CD4-positive, CD25-positive, alpha-beta regulatory T cell (primary cell): ENCODE measurements around the gene CBFA2T2. TPM values are rescaled to one million over a fixed set of nuclear protein-coding genes. Genes with fewer than 3 reads are reported as not detected.

Source experiments
- ATAC-seq, 2 donors: fragments of 150-1000 bp; cut with Tn5 transposase; one replicate each; pipeline ENCODE4 v1.10.0; 2021; ENCODE audit warnings: low read depth in 2 of 2, moderate number of reproducible peaks in 2 of 2, moderate library complexity in 1 of 2
- DNase-seq, 3 donors: peaks; one replicate each; pipeline versions ENCODE4 v3.0.0 to v3.0.0-alpha.2; 2012 to 2022; ENCODE audit warnings: mixed read lengths in 1 of 3
- H3K27ac ChIP-seq: one replicate; pipeline ENCODE4 v1.7.0; 2013; ENCODE audit warnings: mild to moderate bottlenecking, low read length; ENCODE audit not compliant: insufficient read depth, poor library complexity, severe bottlenecking
- H3K27me3 ChIP-seq: one replicate; pipeline ENCODE4 v1.7.0; 2013; ENCODE audit warnings: low read length; ENCODE audit not compliant: control insufficient read depth, insufficient read depth
- H3K36me3 ChIP-seq: one replicate; pipeline ENCODE4 v1.7.0; 2013; ENCODE audit warnings: mild to moderate bottlenecking, low read length, moderate library complexity; ENCODE audit not compliant: control insufficient read depth, insufficient read depth
- H3K4me1 ChIP-seq: 2 replicates; pipeline ENCODE4 v1.7.0; 2013; ENCODE audit warnings: mild to moderate bottlenecking, low read length; ENCODE audit not compliant: insufficient read depth, control insufficient read depth, poor library complexity, severe bottlenecking
- H3K4me3 ChIP-seq: one replicate; pipeline ENCODE4 v1.7.0; 2013; ENCODE audit warnings: low read depth, mild to moderate bottlenecking, low read length, moderate library complexity
- H3K9me3 ChIP-seq, 2 experiments: 1 replicate in 1 of 2; 2 replicates in 1 of 2; pipeline ENCODE4 v1.7.0; 2013; ENCODE audit warnings: low read length in 2 of 2, mild to moderate bottlenecking in 1 of 2, moderate library complexity in 1 of 2; ENCODE audit not compliant: control insufficient read depth in 2 of 2
- H3K27ac Mint-ChIP-seq, 3 donors: one replicate each; pipeline ENCODE4 v1.8.0; 2020 to 2022; ENCODE audit warnings: mild to moderate bottlenecking in 3 of 3, mixed read lengths in 3 of 3, moderate library complexity in 2 of 3
- H3K27me3 Mint-ChIP-seq: one replicate; pipeline ENCODE4 v1.8.0; 2022; ENCODE audit warnings: mild to moderate bottlenecking, mixed read lengths
- H3K36me3 Mint-ChIP-seq: one replicate; pipeline ENCODE4 v1.8.0; 2020; ENCODE audit warnings: mixed read lengths
- H3K4me1 Mint-ChIP-seq, 4 donors: one replicate each; pipeline ENCODE4 v1.8.0; 2020 to 2022; ENCODE audit warnings: mixed read lengths in 4 of 4, mild to moderate bottlenecking in 1 of 4
- H3K4me3 Mint-ChIP-seq, 4 donors: one replicate each; pipeline ENCODE4 v1.8.0; 2020 to 2022; ENCODE audit warnings: mild to moderate bottlenecking in 4 of 4, mixed read lengths in 4 of 4, moderate library complexity in 3 of 4
- H3K9me3 Mint-ChIP-seq, 7 donors: one replicate each; pipeline ENCODE4 v1.8.0; 2020 to 2022; ENCODE audit warnings: mixed read lengths in 7 of 7, mild to moderate bottlenecking in 3 of 7, moderate library complexity in 2 of 7
- polyA plus RNA-seq, 4 donors: library from polyadenylated mRNA; unstranded; fragments of 300-500 nt; fragmentation: Illumina TruSeq; gene quantifications; one replicate each; pipeline ENCODE4 v1.2.3, GENCODE V29; 2021
- total RNA-seq: library from RNA; stranded (reverse); gene quantifications from one replicate; pipeline ENCODE4 v1.2.3, GENCODE V29; 2022

The CBFA2T2 gene
- total and polyA plus RNA-seq, 5 donors from 2014 or later, result 11.8 to 31.0 (median 14.0) TPM

GRCh38 chr20:33687370-33687915 is 197.5 kb downstream of the CBFA2T2 start:
- peaks cover 18% of the 10 kb centered on the region for H3K4me1 ChIP-seq
- peaks cover 0 to 39% (median 22%) of the 10 kb centered on the region in 4 donors for H3K4me1 Mint-ChIP-seq
- H3K9me3 ChIP-seq, result no peaks in the 10 kb centered on the region
- peak overlapping the region in 3 of 4 donors; percentile 58 to 85 (median 65) for H3K4me3 Mint-ChIP-seq
- no peaks in the 10 kb centered on the region for H3K36me3 ChIP-seq
- DNase-seq (no peak), ATAC-seq (no peak)
- H3K36me3 Mint-ChIP-seq, result no peaks in the 10 kb centered on the region
- H3K27me3 ChIP-seq, result no peaks in the 10 kb centered on the region
- no peaks in the 10 kb centered on the region for H3K27me3 Mint-ChIP-seq
- H3K27ac Mint-ChIP-seq, result peak overlapping the region in 1 of 3 donors; percentile 79
- no peak overlapping the region for H3K27ac ChIP-seq
- H3K9me3 Mint-ChIP-seq, result no peaks in the 10 kb centered on the region
- H3K4me3 ChIP-seq, result no peak overlapping the region

GRCh38 chr20:33687993-33688937 is 198.4 kb downstream of the CBFA2T2 start:
- Histone ChIP-seq H3K9me3 (no peaks in the 10 kb centered on the region), H3K27ac (no peak overlapping the region), H3K36me3 (no peaks in the 10 kb centered on the region), H3K4me1 (peaks cover 18% of the 10 kb centered on the region), H3K27me3 (no peaks in the 10 kb centered on the region), H3K4me3 (no peak overlapping the region)
- no peak for ATAC-seq
- H3K27ac Mint-ChIP-seq, result peak overlapping the region; percentile 45 to 78 (median 55)
- H3K4me1 Mint-ChIP-seq, result peaks cover 0 to 39% (median 22%) of the 10 kb centered on the region in 4 donors
- no peak for DNase-seq
- H3K4me3 Mint-ChIP-seq, result peak overlapping the region in 1 of 4 donors; percentile 41
- H3K27me3 Mint-ChIP-seq, result no peaks in the 10 kb centered on the region
- H3K36me3 Mint-ChIP-seq, result no peaks in the 10 kb centered on the region
- H3K9me3 Mint-ChIP-seq, result no peaks in the 10 kb centered on the region

GRCh38 chr20:33688938-33689424 is 199.1 kb downstream of the CBFA2T2 start:
- H3K4me1 ChIP-seq, result peaks cover 18% of the 10 kb centered on the region
- ATAC-seq (no peak), DNase-seq (no peak)
- no peaks in the 10 kb centered on the region for H3K27me3 Mint-ChIP-seq
- no peaks in the 10 kb centered on the region for H3K9me3 Mint-ChIP-seq
- no peaks in the 10 kb centered on the region for H3K27me3 ChIP-seq
- H3K27ac ChIP-seq, result no peak overlapping the region
- H3K27ac Mint-ChIP-seq, result peak overlapping the region; percentile 31 to 78 (median 66)
- H3K36me3 ChIP-seq, result no peaks in the 10 kb centered on the region
- H3K36me3 Mint-ChIP-seq, result no peaks in the 10 kb centered on the region
- H3K4me1 Mint-ChIP-seq, result peaks cover 0 to 39% (median 22%) of the 10 kb centered on the region in 4 donors
- H3K9me3 ChIP-seq, result no peaks in the 10 kb centered on the region
- no peak overlapping the region for H3K4me3 Mint-ChIP-seq
- H3K4me3 ChIP-seq, result no peak overlapping the region

- no peak overlapping the region for H3K4me3 ChIP-seq
- H3K4me3 Mint-ChIP-seq, result no peak overlapping the region
- peak overlapping the region in 2 of 3 donors; percentile 78 to 82 for H3K27ac Mint-ChIP-seq
- no peaks in the 10 kb centered on the region for H3K27me3 ChIP-seq
- peaks cover 0 to 36% (median 22%) of the 10 kb centered on the region in 4 donors for H3K4me1 Mint-ChIP-seq
- H3K27me3 Mint-ChIP-seq, result no peaks in the 10 kb centered on the region
- H3K9me3 Mint-ChIP-seq, result no peaks in the 10 kb centered on the region
- H3K36me3 Mint-ChIP-seq, result no peaks in the 10 kb centered on the region
- H3K27ac ChIP-seq, result peak overlapping the region; percentile 14
- H3K9me3 ChIP-seq, result no peaks in the 10 kb centered on the region
- H3K36me3 ChIP-seq, result no peaks in the 10 kb centered on the region
- no peak for DNase-seq
- ATAC-seq, result no peak
- peaks cover 15% of the 10 kb centered on the region for H3K4me1 ChIP-seq
Observed at GRCh38 chr20:33689493-33689892, 199.6 kb downstream of the CBFA2T2 start.

- Histone ChIP-seq H3K4me1 (peaks cover 13% of the 10 kb centered on the region), H3K9me3 (no peaks in the 10 kb centered on the region), H3K27me3 (no peaks in the 10 kb centered on the region), H3K36me3 (no peaks in the 10 kb centered on the region), H3K4me3 (no peak overlapping the region), H3K27ac (peak overlapping the region; percentile 14)
- no peaks in the 10 kb centered on the region for H3K36me3 Mint-ChIP-seq
- H3K27me3 Mint-ChIP-seq, result no peaks in the 10 kb centered on the region
- peak overlapping the region in 2 of 4 donors; percentile 7 to 26 for H3K4me3 Mint-ChIP-seq
- DNase-seq (peak in 1 of 3 donors; percentile 74), ATAC-seq (peak; percentile 35 to 43)
- H3K9me3 Mint-ChIP-seq, result no peaks in the 10 kb centered on the region
- peak overlapping the region; percentile 73 to 82 (median 78) for H3K27ac Mint-ChIP-seq
- H3K4me1 Mint-ChIP-seq, result peaks cover 0 to 31% (median 18%) of the 10 kb centered on the region in 4 donors
Observed at GRCh38 chr20:33689973-33690372, 200.1 kb downstream of the CBFA2T2 start.

- H3K27ac Mint-ChIP-seq, result no peak overlapping the region
Observed at GRCh38 chr20:33693289-33693688, 203.4 kb downstream of the CBFA2T2 start.

GRCh38 chr20:33693741-33694638 is 204.1 kb downstream of the CBFA2T2 start:
- Histone ChIP-seq H3K27ac (no peak overlapping the region), H3K9me3 (no peaks in the 10 kb centered on the region), H3K4me3 (no peak overlapping the region), H3K4me1 (peaks cover 3% of the 10 kb centered on the region), H3K27me3 (no peaks in the 10 kb centered on the region), H3K36me3 (no peaks in the 10 kb centered on the region)
- DNase-seq (no peak), ATAC-seq (no peak)
- Mint-ChIP-seq H3K27ac (no peak overlapping the region), H3K27me3 (no peaks in the 10 kb centered on the region), H3K4me1 (peaks cover 0 to 12% (median 9%) of the 10 kb centered on the region in 4 donors), H3K9me3 (no peaks in the 10 kb centered on the region), H3K36me3 (no peaks in the 10 kb centered on the region), H3K4me3 (no peak overlapping the region)

More at GRCh38 chr20:33693289-33693688, 203.4 kb downstream of the CBFA2T2 start:
- no peaks in the 10 kb centered on the region for H3K9me3 Mint-ChIP-seq
- ATAC-seq (no peak), DNase-seq (no peak)
- Histone ChIP-seq H3K9me3 (no peaks in the 10 kb centered on the region), H3K4me1 (peaks cover 3% of the 10 kb centered on the region), H3K27ac (no peak overlapping the region), H3K36me3 (no peaks in the 10 kb centered on the region), H3K4me3 (no peak overlapping the region), H3K27me3 (no peaks in the 10 kb centered on the region)
- no peak overlapping the region for H3K4me3 Mint-ChIP-seq
- H3K4me1 Mint-ChIP-seq, result peaks cover 0 to 18% (median 10%) of the 10 kb centered on the region in 4 donors
- H3K27me3 Mint-ChIP-seq, result no peaks in the 10 kb centered on the region
- no peaks in the 10 kb centered on the region for H3K36me3 Mint-ChIP-seq
